Stimulated activated CD4-positive, alpha-beta T cell treated with anti-CD3 and anti-CD28 coated beads, Interleukin-2, amount 100 ng/mL, for 4 hours (primary cell): ENCODE measurements around the gene MKS1.

ENCODE experiments used
- DNase-seq: peaks from one replicate; pipeline ENCODE4 v3.0.0-alpha.2; 2020; ENCODE audit warnings: low read depth

Gene MKS1

GRCh38 chr17:58219007-58219788 is at the start of gene MKS1:
MKS1 (minus strand) TSS chr17:58219255; CDS start chr17:58219230, 25 bp downstream.
- peak; percentile 87 for DNase-seq

GRCh38 chr17:58268326-58268725 is 49.3 kb upstream of the MKS1 start:
- no peak for DNase-seq

GRCh38 chr17:58267347-58268324 is 48.6 kb upstream of the MKS1 start:
- DNase-seq, result no peak

GRCh38 chr17:58265902-58266875 is 47.1 kb upstream of the MKS1 start:
- DNase-seq, result no peak

GRCh38 chr17:58265271-58265670 is 46.2 kb upstream of the MKS1 start:
- DNase-seq, result no peak

GRCh38 chr17:58264407-58265103 is 45.5 kb upstream of the MKS1 start:
- DNase-seq, result no peak

GRCh38 chr17:58263773-58264172 is 44.7 kb upstream of the MKS1 start:
- DNase-seq, result no peak

GRCh38 chr17:58262149-58262548 is 43.1 kb upstream of the MKS1 start:
- no peak for DNase-seq

GRCh38 chr17:58254803-58255202 is 35.7 kb upstream of the MKS1 start:
- no peak for DNase-seq

GRCh38 chr17:58253082-58253481 is 34.0 kb upstream of the MKS1 start:
- no peak for DNase-seq

GRCh38 chr17:58252141-58252540 is 33.1 kb upstream of the MKS1 start:
- no peak for DNase-seq

GRCh38 chr17:58250344-58251011 is 31.4 kb upstream of the MKS1 start:
- no peak for DNase-seq

- DNase-seq, result peak; percentile 70
Measured at GRCh38 chr17:58249270-58250133, 30.4 kb upstream of the MKS1 start.

GRCh38 chr17:58248955-58249269 is 29.9 kb upstream of the MKS1 start:
- DNase-seq, result no peak

GRCh38 chr17:58247511-58248363 is 28.7 kb upstream of the MKS1 start:
- no peak for DNase-seq

GRCh38 chr17:58246781-58247180 is 27.7 kb upstream of the MKS1 start:
- no peak for DNase-seq

- DNase-seq, result no peak
Measured at GRCh38 chr17:58246104-58246740, 27.2 kb upstream of the MKS1 start.

- DNase-seq, result no peak
Measured at GRCh38 chr17:58245428-58246103, 26.5 kb upstream of the MKS1 start.
